Measurements from ENCODE around the gene KCNMB1. TPM values are rescaled to one million over a fixed set of nuclear protein-coding genes. Genes with fewer than 3 reads are reported as not detected.
"Not testable (repeated sequence)": the region's sequence is repeated elsewhere in the genome, so short reads cannot be mapped to it uniquely, and the experiment has no call there.

The KCNMB1 gene
- total RNA-seq, 1 donor from 2014 or later = not detected

DNA sequence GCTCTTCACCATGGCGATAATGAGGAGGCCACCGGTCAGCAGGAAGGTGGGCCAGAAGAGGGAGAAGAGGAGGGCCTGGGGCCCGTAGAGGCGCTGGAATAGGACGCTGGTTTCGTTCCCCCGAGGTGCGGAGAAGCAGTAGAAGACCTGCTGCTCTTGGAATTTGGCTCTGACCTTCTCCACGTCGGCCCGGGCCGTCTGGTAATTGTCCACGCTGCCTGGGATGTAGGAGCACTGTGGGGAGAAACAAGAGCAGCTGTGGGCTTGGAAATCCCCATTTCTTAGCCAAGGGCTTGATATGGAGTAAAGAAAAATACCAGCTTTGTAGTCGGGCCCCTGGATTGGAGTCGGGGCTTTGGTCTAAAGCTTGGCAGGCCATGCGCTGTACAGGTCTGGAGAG is 10.4 kb downstream of the KCNMB1 start:
- intact Hi-C loops (cut with micrococcal nuclease) = no loop called here

DNA sequence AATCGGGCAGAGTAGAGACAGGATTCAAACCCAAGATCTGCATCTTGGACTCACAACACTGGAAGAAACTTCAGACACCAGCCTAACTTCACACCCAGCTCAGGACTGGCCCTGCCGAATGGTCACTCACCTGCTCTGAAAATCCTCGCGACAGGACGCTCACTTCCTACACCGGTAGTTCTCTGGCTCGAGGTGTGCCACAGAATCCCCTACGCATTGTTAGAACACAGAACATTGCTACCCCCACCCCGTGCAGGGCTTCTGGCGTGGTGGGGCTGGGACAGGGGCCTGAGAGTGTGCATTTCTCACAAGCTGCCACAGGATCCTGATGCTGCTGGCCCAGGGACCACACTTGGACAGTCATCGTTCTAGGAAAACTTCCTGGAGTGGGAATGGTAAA is 12.1 kb downstream of the KCNMB1 start:
- intact Hi-C loops (cut with micrococcal nuclease) = no loop called here

DNA sequence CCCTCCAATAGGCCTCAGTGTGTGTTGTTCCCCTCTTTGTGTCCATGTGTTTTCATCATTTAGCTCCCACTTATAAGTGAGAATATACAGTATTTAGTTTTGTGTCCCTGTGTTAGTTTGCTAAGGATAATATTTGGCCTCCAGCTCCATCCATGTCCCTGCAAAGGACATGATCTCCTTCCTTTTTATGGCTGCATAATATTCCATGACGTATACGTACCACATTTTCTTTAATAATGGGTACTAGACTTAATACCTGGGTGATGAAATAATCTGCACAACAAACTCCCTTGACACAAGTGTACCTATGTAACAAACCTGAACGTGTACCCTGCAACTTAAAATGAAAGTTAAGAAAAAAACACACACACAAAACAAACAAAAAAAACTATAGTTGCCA is 12.6 kb downstream of the KCNMB1 start:
- intact Hi-C loops (cut with micrococcal nuclease) = not testable (repeated sequence)

DNA sequence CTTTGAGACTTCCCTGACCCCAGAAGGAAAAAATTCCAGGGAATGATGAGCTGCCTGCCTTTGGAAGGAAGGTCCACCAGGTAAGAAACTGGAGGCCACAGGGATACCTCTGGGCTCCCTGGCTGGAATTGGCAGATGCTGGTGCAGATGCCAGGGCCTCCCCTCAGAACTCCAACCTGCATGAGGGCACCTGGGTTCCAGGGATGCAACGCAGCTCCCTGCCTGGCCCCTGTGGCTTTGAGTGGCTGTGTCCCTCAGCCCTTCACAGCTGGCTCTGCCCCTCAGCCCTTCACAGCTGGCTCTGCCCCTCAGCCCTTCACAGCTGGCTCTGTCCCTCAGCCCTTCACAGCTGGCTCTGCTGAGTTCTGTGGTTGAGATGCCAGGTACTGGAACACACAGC is 13.9 kb downstream of the KCNMB1 start:
- intact Hi-C loops (cut with micrococcal nuclease) = no loop called here

DNA sequence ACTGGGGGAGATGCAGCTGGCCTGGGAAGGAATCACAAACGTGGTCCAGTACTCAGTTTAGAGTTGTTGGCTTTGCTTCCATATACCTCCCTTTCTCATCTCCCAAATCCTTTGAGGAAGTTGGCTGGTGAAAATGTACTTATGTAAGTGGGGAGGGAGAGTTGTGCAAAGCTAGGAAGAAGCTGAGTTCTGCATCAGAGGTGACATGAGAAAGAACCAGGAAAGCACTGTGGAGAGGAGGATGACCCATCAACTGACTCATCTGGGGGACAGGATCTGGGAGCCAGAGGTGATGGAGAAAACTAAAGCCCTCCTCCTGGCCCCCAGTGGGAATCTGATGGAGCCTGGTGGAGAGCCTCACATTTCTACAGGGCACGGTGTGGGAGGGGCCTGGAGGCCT is 16.2 kb downstream of the KCNMB1 start:
- intact Hi-C loops (cut with micrococcal nuclease) = no loop called here

DNA sequence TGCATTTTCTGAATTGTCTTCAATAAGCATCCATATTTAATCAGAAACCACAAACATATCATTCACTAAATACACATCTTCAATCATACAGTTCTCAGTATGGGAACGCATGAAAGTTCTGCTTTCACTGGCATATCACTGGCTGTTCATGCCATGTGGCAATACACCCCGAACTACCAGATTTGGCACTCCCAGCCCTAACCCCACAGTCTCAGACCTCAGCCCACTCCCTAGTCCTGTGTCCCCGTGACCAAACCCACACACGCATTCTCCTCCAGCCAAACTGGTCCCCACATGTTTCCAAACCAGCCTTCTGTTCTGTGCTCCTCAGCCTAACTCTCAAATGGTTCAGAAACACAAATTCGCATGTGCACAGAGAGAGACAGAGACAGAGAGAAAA is 20.6 kb downstream of the KCNMB1 start:
- intact Hi-C loops (cut with micrococcal nuclease) = no loop called here

DNA sequence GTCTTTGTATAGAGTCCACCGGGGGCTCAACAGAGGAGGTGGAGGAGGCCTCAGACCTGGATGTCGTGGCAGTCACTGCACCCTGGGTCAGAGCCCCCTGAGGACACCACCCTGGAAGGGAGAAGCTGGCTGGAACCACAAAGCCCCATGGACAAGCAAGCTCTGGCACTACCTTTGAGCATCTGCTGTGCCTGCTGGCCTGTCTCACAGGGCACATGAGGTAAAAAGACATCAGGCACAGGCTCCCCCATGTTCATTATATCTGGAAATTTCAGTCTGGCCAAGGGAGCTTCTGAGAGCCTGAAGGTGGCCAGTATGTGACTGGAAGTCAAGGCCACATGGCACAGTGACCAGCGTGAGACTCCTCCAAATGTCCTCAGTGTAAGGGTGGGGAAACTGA is 22.9 kb downstream of the KCNMB1 start:
- intact Hi-C loops (cut with micrococcal nuclease) = no loop called here

DNA sequence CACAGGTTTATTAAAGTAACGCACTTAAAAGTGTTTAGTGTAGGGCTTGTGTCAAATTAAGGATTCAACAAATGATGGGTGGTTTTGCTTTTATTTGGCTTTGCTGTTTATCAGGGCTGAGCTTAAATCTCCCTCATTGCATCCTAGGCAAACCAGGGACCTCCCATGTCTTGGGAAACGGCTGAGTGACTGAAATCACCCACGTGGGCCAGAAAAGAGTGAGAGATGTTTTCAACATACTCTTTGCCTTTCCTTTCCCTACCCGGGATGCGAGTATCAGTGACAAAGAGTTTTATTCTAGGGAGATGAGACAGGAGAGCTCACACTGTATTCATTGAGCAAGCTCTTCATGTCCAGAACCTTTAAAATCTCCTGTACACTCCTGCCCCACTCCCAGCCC is 23.3 kb downstream of the KCNMB1 start:
- intact Hi-C loops (cut with micrococcal nuclease) = no loop called here

DNA sequence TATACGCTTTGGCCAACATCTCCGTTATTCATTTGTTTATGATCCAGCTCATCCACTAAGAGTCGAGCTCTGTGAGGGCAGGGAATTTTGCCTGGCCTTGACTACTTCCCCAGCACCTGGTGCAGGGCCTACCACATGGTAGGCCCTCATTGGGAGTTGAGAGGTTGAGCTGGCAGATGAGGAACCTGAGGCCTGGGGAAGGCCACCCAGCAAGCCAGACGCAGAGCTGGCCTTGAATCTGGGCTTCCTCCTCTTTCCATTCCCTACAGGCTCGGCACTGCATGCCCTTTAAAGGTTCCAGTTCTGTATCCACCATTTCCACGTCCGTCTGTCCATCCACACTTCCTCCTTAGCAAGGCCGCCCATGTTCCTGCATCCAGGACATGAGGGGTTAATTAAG is 24.2 kb downstream of the KCNMB1 start:
- intact Hi-C loops (cut with micrococcal nuclease) = no loop called here

DNA sequence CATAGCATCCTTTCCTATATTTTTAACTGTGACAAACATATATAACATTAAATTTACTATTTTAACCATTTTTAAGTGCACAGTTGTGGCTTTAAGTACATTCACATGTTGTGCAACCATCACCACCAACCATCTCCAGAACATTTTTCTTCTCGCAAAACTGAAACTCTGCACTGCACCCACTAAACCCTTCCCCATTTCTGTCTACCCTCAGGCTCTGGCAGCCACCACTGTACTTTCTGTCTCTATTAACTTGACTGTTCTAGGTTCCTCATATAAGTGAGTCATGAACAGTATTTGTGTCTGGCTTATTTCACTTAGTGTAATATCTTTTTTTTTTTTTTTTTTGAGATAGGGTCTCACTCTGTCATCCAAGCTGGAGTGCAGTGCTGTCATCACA is 25.5 kb downstream of the KCNMB1 start:
- intact Hi-C loops (cut with micrococcal nuclease) = no loop called here

DNA sequence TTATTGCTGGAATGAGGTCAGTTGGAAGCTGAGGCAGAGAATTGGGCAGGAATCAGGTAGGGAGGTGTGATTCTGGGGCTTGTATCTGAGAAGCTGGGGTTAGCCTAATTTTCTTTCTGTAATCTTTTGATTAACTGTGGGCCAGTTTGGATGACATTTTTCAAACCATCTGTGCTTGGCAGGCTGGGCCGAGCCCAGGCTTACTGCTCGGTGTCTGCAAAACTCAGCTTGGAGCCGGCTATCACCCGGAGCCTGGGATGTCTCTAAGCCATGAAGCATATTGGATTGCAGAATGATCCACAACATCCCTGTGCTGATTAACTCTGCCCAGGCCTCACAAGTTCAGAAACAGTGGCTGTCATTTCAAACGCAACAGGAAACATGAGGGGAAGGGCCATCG is 26.5 kb downstream of the KCNMB1 start:
- intact Hi-C loops (cut with micrococcal nuclease) = no loop called here

DNA sequence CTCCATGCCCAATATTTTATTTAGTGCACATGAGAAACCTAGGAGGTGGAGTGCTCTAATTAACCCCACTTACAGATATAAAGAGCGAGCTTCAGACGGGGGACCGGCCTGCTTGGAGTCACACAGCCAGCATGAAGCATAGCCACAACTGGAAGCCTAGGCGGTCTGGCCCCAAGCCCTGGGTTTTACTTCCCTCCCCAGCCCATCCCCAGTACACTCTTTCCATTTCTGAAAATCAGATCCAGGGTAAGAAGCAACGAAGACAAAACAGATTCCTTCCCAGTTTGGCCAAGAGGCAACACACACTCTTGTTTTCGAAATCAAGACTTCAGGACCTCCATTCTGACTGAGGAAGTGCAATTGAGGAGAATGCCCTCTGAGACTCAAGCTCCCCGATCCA is 27.1 kb downstream of the KCNMB1 start:
- intact Hi-C loops (cut with micrococcal nuclease) = no loop called here

DNA sequence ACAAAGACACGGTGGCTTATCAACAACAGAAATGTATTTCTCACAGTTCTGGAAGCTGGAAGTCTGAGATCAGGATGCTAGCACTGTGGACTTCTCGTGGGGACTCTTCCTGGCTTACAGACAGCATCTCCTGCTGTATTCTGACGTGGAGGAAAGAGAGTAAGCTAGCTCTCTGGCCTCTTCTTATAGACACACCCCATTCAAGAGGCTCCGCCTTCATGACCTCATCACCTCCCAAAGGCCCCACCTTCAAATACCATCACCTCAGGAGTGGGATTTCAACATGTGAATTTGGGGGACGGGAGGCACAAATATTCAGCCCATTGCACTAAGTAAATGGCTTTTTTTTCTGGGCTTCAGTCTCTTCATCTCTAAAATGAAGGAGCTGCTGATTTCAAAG is 27.6 kb downstream of the KCNMB1 start:
- intact Hi-C loops (cut with micrococcal nuclease) = no loop called here

DNA sequence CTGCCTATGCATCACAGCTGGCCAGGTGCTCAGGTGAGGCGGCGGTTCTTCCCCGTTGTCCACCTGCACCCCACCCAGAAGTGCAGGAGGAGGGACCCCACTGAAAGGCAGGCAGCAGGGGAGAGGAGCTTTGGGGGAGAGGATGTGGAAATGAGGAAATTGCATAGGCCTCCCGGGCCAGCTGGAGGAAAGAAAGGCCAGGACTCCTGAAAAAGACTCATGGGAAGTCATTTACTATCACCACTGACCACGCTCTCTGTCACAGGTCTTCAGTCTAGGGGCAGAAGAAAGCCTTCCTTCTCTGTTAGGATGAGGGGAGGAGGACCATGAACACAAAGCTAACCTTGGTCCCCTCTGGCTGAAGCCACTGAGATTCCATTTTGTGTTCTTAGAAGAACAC is 28.1 kb downstream of the KCNMB1 start:
- intact Hi-C loops (cut with micrococcal nuclease) = no loop called here

DNA sequence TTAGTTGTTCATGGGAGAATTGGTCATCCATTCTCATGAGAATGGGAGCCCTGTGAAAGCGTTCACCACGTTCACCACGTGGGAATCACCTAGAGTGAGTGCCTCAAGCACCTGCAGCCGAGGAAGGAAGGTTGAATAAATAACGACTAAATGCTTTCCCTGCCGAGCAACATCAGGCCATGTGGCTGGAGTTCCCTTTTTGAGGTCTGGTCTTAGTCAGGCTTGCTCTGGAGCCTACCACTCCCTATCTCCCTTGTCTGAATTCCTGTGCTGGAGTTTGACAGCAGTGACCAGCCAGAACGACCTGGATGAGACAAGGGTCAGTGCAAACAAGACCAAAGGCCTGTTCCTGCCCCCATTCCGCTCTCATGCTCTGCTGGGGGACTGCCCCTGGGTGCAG is 28.5 kb downstream of the KCNMB1 start:
- intact Hi-C loops (cut with micrococcal nuclease) = no loop called here

DNA sequence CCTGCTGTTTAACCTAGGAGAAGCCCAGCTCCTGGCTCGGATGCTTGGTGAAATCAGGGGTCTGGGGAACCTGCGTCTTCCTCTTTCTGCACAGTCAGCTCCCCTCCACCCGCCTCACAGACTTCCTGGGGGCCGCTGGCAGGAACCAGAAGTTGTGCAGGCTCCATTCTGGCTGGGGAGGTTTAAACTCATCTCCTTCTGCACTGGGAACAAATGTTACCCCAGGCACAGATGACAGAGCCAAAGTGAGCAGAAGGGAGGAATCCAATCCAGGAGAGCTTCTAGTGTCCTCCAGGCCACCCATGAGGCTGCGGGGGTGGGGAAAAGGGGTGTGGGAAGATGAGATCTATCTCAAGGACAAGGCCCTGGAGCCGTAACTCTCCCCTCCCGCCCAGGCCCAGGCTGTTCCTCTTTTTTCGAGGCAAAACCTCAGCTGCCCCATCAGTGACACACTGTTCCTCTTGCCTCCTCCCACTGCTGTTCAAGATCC is 31.2 kb downstream of the KCNMB1 start:
- intact Hi-C loops (cut with micrococcal nuclease) = no loop called here

DNA sequence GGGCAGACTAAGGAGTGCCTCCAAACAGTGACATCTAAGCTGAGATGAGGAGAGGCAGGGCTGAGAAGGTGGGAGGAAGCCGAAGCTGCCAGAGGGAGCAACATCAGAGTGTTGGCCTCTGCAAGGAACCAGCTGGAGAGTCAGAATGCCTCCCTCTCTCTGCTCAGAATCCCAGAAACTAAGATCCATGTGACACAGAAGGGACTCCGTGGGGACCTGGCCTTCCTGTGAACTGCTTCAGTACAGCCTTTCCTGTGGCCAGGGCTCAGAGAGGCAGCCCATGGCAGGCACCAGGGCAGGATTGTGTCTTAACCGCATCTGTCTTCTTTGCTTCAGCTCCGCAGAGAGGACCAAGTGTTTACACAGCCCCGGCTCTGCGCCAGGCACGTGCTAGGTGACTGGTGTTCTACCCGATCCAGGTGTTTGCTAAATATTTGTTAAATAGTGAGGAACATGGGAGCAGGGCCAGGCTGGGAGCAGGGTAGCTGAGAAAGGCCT is 33.5 kb downstream of the KCNMB1 start:
- intact Hi-C loops (cut with micrococcal nuclease) = no loop called here

DNA sequence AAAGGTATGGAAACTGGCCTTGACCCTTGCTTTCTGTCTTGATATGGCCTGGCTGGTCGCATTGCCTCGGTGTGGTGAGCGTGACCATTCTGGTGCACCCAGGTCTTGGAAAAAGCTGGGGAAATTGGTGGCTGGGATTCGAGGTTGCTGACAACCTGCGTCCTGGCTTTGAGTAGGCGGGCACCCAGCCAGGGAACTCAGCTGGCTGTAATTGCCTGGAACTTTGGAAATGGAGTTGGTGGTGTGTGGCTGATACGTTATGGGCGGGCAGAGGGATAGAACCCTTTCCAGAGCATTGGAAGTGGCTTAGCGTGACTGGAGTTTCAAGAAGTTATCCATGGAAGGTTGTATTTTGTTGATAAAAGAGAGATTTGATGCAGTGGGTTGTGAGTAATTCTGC is 35.2 kb downstream of the KCNMB1 start:
- intact Hi-C loops (cut with micrococcal nuclease) = no loop called here

DNA sequence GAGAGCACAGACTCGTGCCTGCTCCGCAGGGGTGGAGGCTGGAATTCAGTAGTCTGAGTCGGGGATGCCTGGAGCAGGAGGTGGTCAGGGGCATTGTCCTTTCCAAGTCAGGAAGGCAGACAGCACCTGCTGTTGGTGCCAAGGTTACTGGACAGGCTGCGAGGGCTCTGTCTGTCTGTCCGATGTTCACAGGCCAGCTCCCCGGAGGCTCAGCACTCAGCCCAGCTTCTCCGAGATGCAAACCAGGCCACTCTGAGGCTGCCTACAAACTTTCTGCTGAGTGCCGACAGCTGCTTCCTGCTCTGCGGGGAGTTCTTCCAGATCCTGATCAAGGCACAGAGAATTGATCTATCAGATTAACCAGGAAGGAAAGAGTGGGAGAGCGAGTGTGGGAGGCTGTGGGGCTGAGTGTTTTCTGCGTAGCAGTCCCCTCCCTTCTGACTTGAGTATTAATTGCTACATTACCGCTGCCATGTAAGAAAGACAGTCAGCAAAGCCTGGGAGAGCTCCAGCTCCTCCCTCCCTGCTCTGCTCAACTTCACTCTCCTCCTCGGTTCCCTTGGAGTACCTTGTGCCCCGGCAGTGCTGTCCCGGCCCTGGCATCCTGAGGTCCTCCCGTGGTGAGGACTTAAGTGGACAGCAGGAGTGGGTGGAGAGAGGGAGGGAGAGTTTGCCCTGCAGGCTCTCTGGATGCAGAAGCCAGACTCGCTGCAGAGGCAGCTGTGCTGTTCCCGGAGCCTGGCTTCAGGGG is 36.0 kb downstream of the KCNMB1 start:
- intact Hi-C loops (cut with micrococcal nuclease) = no loop called here

DNA sequence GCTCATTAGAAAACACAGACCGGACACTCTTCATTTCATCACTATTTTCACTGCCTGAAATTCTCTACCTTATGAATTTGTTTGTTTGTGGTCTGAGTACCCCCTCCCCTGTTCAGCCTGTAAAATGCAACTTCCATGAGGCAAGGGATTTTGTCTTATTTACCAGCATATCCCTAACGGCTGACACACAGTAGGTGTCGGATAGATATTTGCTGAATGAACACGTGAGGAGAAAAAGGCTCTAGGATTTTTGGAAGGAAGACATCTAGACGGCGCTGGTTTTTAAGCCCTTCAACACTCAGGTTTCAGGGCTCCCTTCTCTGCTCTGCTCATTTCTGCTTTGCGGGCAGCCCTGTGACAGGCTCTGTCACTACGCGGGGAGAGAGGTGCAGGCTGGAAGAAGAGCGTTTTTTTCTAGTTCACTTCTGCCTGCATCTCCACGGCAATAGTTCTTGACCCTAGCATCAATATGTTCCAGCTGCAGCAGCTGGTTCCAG is 41.0 kb downstream of the KCNMB1 start:
- intact Hi-C loops (cut with micrococcal nuclease) = no loop called here

DNA sequence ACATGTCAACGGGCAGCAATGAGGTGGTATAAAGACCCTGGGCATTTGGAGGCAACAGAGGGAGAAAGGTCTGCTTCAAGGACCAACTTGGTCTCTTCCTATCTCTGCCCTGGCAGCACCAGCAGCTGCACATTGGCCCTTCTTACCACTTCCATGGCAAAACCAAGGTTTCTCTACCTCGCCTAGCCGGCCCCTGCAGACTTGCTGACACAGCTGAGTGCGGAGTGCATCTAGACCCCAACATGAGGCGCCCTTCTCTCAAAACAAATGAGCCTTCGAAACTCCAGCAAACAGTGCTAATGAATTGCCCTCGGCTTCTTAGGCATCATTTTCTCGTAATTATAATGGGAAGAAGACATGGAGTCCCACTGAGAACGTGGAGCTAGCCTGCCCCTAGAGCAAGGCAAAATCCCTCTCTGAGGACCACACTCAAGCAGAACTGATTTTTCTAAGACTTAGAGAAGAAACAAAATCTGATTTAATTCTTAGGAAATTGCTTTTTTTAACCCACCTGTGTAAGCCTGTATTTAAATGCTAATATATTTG is 42.1 kb downstream of the KCNMB1 start:
- intact Hi-C loops (cut with micrococcal nuclease) = no loop called here

DNA sequence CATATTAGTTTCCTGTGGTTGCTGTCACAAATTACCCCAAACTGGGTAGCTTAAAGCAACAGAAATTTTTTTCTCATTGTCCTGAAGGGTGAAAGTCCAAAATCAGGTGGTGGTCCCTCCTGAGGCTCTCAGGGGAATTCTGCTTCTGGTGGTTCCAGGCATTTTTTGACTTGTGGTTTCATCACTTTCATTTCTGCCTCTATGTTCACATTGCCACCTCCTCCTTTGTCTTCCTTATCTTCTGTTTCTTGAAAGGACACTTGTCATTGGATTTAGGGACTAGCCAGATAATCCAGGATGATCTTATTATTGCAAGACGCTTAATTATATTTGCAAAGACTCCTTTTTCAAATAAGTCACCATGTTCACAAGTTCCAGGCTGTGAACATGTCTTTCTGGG is 43.2 kb downstream of the KCNMB1 start:
- intact Hi-C loops (cut with micrococcal nuclease) = no loop called here

DNA sequence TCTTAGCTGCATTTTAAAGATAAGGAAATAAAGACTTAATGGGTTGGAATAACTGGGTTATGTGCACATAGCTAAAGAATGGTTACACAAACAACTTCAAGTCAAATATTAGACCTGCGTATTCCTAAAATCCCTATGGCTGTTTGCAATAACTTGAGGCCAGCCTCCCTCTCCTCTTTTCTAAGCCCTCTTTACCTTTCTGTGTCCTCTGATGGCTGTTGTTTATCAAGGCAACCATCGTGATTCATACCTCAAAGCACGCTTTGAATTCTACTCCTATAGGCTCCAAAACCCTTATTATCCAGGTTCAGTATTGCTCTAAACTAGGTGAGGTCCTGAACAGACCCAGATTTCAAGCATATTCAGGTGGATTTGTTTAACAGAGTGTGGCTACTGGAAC is 46.0 kb downstream of the KCNMB1 start:
- intact Hi-C loops (cut with micrococcal nuclease) = no loop called here

All from T-helper 2 cell treated with Interferon-gamma antibody and Interleukin-4, amounts not matched to agents 100 ng/mL and 5 ng/mL, for 36 hours (primary cell).